ENCODE results near the gene CLDN25. TPM values are rescaled to one million over a fixed set of nuclear protein-coding genes. Genes with fewer than 3 reads are reported as not detected.

The CLDN25 gene
- total RNA-seq, 1 experiment from 2014 or later: not detected

GRCh38 chr11:113808931-113809330, 29.3 kb downstream of the CLDN25 start:
- DNase-seq (ENCODE audit: low spot score): no peak

- DNase-seq (ENCODE audit: low spot score): no peak
Measured at GRCh38 chr11:113814181-113814580, 34.6 kb downstream of the CLDN25 start.

GRCh38 chr11:113817162-113817561, 37.6 kb downstream of the CLDN25 start:
- DNase-seq (ENCODE audit: low spot score): no peak

- DNase-seq (ENCODE audit: low spot score): no peak
Measured at GRCh38 chr11:113817626-113818025, 38.0 kb downstream of the CLDN25 start.

GRCh38 chr11:113818426-113818825, 38.8 kb downstream of the CLDN25 start:
- DNase-seq (ENCODE audit: low spot score): peak; percentile 3

GRCh38 chr11:113827477-113827876, 47.9 kb downstream of the CLDN25 start:
- DNase-seq (ENCODE audit: low spot score): no peak

GRCh38 chr11:113828191-113828590, 48.6 kb downstream of the CLDN25 start:
- DNase-seq (ENCODE audit: low spot score): no peak

GRCh38 chr11:113829751-113830150, 50.2 kb downstream of the CLDN25 start:
- DNase-seq (ENCODE audit: low spot score): no peak

Other genes with a start within 250 kb of the CLDN25 start
- 0.17 and 0.62 TPM in 2 replicates for gene TMPRSS5, start 73.5 kb upstream of the CLDN25 start, total RNA-seq (2014; rRNA removed; shearing (Covaris generic))
- gene ZW10, start 6.1 kb upstream of the CLDN25 start, total RNA-seq (2014; rRNA removed; shearing (Covaris generic)): 23.6 and 28.8 TPM in 2 replicates
- gene USP28, start 95.8 kb downstream of the CLDN25 start, total RNA-seq (2014; rRNA removed; shearing (Covaris generic)): 15.9 and 16.8 TPM in 2 replicates
- not detected in 2 replicates for gene HTR3B, start 125.0 kb downstream of the CLDN25 start, total RNA-seq (2014; rRNA removed; shearing (Covaris generic))
- not detected in 2 replicates for gene HTR3A, start 195.3 kb downstream of the CLDN25 start, total RNA-seq (2014; rRNA removed; shearing (Covaris generic))

Data from A172 (cell line).